HG03045 (cell line): ENCODE data around the gene DMXL1.
"Not testable (repeated sequence)": the region's sequence is repeated elsewhere in the genome, so short reads cannot be mapped to it uniquely, and the experiment has no call there.

Source experiments
- ATAC-seq: cut with Tn5 transposase; IDR thresholded peaks from one replicate; pipeline ENCODE4 v1.9.1; 2021; ENCODE audit warnings: mild to moderate bottlenecking, moderate library complexity; ENCODE audit not compliant: unreplicated experiment

DMXL1 gene

GRCh38 chr5:119120893-119121292 is 50.0 kb downstream of the DMXL1 start:
- no peak for ATAC-seq

- not testable (repeated sequence) for ATAC-seq
Measured at GRCh38 chr5:119122474-119122873, 51.6 kb downstream of the DMXL1 start.

GRCh38 chr5:119123280-119123679 is 52.4 kb downstream of the DMXL1 start:
- ATAC-seq = no peak

GRCh38 chr5:119129770-119130169 is 58.9 kb downstream of the DMXL1 start:
- no peak for ATAC-seq

GRCh38 chr5:119131530-119132304 is 60.8 kb downstream of the DMXL1 start:
- no peak for ATAC-seq

GRCh38 chr5:119135743-119136142 is 64.9 kb downstream of the DMXL1 start:
- ATAC-seq = not testable (repeated sequence)

- ATAC-seq = no peak
Measured at GRCh38 chr5:119136666-119137318, 65.9 kb downstream of the DMXL1 start.

- ATAC-seq = no peak
Measured at GRCh38 chr5:119153629-119154028, 82.7 kb downstream of the DMXL1 start.

- ATAC-seq = no peak
Measured at GRCh38 chr5:119158144-119158543, 87.3 kb downstream of the DMXL1 start.

GRCh38 chr5:119161430-119161829 is 90.5 kb downstream of the DMXL1 start:
- ATAC-seq = no peak

- no peak for ATAC-seq
Measured at GRCh38 chr5:119166026-119166425, 95.1 kb downstream of the DMXL1 start.

- ATAC-seq = no peak
Measured at GRCh38 chr5:119168401-119168800, 97.5 kb downstream of the DMXL1 start.

GRCh38 chr5:119171686-119172085 is 100.8 kb downstream of the DMXL1 start:
- no peak for ATAC-seq

GRCh38 chr5:119174578-119175163 is 103.8 kb downstream of the DMXL1 start:
- no peak for ATAC-seq

- no peak for ATAC-seq
Measured at GRCh38 chr5:119176785-119177184, 105.9 kb downstream of the DMXL1 start.

GRCh38 chr5:119177226-119177625 is 106.3 kb downstream of the DMXL1 start:
- no peak for ATAC-seq

GRCh38 chr5:119178435-119178834 is 107.5 kb downstream of the DMXL1 start:
- no peak for ATAC-seq

- ATAC-seq = no peak
Measured at GRCh38 chr5:119179857-119180641, 109.2 kb downstream of the DMXL1 start.

- ATAC-seq = not testable (repeated sequence)
Measured at GRCh38 chr5:119185512-119185911, 114.6 kb downstream of the DMXL1 start.

- no peak for ATAC-seq
Measured at GRCh38 chr5:119187776-119188529, 117.1 kb downstream of the DMXL1 start.
